Osteoblast (primary cell): ENCODE results near the gene RIMBP2. TPM values are rescaled to one million over a fixed set of nuclear protein-coding genes. Genes with fewer than 3 reads are reported as not detected.

Experiments used
- DNase-seq: peaks from one replicate; pipeline ENCODE4 v3.0.0; 2011; ENCODE audit warnings: low spot score, mixed read lengths; ENCODE audit not compliant: insufficient read length; ENCODE audit errors: missing footprints
- H2AFZ ChIP-seq: 2 replicates; pipeline ENCODE4 v1.6.0; 2011; ENCODE audit warnings: mild to moderate bottlenecking, low read length
- H3K27ac ChIP-seq: 2 replicates; pipeline ENCODE4 v1.5.1; 2011; ENCODE audit warnings: mild to moderate bottlenecking, low read depth, low read length, moderate library complexity
- H3K27me3 ChIP-seq: 2 replicates; pipeline ENCODE4 v1.6.0; 2012; ENCODE audit warnings: mild to moderate bottlenecking, control low read depth, inconsistent platforms, low read length, moderate library complexity; ENCODE audit not compliant: insufficient read depth
- H3K36me3 ChIP-seq: 2 replicates; pipeline ENCODE4 v1.5.1; 2011; ENCODE audit warnings: mild to moderate bottlenecking, low read length, control low read depth, moderate library complexity; ENCODE audit not compliant: insufficient read depth
- H3K4me1 ChIP-seq: 2 replicates; pipeline ENCODE4 v1.5.1; 2011; ENCODE audit warnings: mild to moderate bottlenecking, low read length, control low read depth, moderate library complexity; ENCODE audit not compliant: insufficient read depth
- H3K4me2 ChIP-seq: 2 replicates; pipeline ENCODE4 v1.6.0; 2011; ENCODE audit warnings: mild to moderate bottlenecking, low read length; ENCODE audit not compliant: insufficient read depth
- H3K4me3 ChIP-seq: fragments of 200-600 bp; sonication (generic); 3 replicates; pipeline ENCODE4 v1.5.1; 2012; ENCODE audit warnings: mild to moderate bottlenecking, low read length, inconsistent platforms; ENCODE audit not compliant: insufficient read depth
- H3K79me2 ChIP-seq: 2 replicates; pipeline ENCODE4 v1.6.0; 2012; ENCODE audit warnings: mild to moderate bottlenecking, low read length, control low read depth, inconsistent platforms; ENCODE audit not compliant: insufficient read depth
- H3K9me3 ChIP-seq: 2 replicates; pipeline ENCODE4 v1.5.1; 2011; ENCODE audit warnings: low read depth, low read length, control low read depth
- H4K20me1 ChIP-seq: 2 replicates; pipeline ENCODE4 v1.6.0; 2012; ENCODE audit warnings: mild to moderate bottlenecking, low read length, control low read depth; ENCODE audit not compliant: insufficient read depth
- CTCF ChIP-seq: IDR thresholded peaks from 2 replicates; pipeline ENCODE4 v1.5.1; 2011; ENCODE audit warnings: mild to moderate bottlenecking, low read depth, low read length, moderate library complexity; ENCODE audit errors: extremely low read depth
- total RNA-seq: library from RNA; depleted of rRNA; stranded (reverse); fragments of >200 nt; gene quantifications from 2 replicates; pipeline ENCODE4 v1.2.3, GENCODE V29; 2012

RIMBP2 gene
- total RNA-seq, 1 donor = not detected

- Histone ChIP-seq H4K20me1 (no peaks in the 10 kb centered on the region), H3K79me2 (no peaks in the 10 kb centered on the region), H3K9me3 (no peaks in the 10 kb centered on the region), H3K27ac (no peak overlapping the region), H3K36me3 (no peaks in the 10 kb centered on the region), H3K4me1 (no peaks in the 10 kb centered on the region), H3K4me3 (no peak overlapping the region), H3K27me3 (no peaks in the 10 kb centered on the region), H3K4me2 (no peak overlapping the region), H2AFZ (no peak overlapping the region)
- TF ChIP-seq CTCF = no peak
- no peak for DNase-seq
Observed at GRCh38 chr12:130479401-130480125, 236.5 kb downstream of the RIMBP2 start.

GRCh38 chr12:130478786-130479185 is 237.3 kb downstream of the RIMBP2 start:
- Histone ChIP-seq H3K4me1 (no peaks in the 10 kb centered on the region), H3K27me3 (no peaks in the 10 kb centered on the region), H3K79me2 (no peaks in the 10 kb centered on the region), H3K4me3 (no peak overlapping the region), H3K4me2 (no peak overlapping the region), H3K9me3 (no peaks in the 10 kb centered on the region), H2AFZ (no peak overlapping the region), H4K20me1 (no peaks in the 10 kb centered on the region), H3K36me3 (no peaks in the 10 kb centered on the region), H3K27ac (no peak overlapping the region)
- DNase-seq = no peak
- TF ChIP-seq CTCF = no peak

GRCh38 chr12:130477701-130478100 is 238.4 kb downstream of the RIMBP2 start:
- Histone ChIP-seq H3K4me3 (no peak overlapping the region), H3K27ac (no peak overlapping the region), H3K4me2 (no peak overlapping the region), H3K9me3 (no peaks in the 10 kb centered on the region), H3K36me3 (no peaks in the 10 kb centered on the region), H4K20me1 (no peaks in the 10 kb centered on the region), H3K79me2 (no peaks in the 10 kb centered on the region), H3K4me1 (no peaks in the 10 kb centered on the region), H2AFZ (no peak overlapping the region), H3K27me3 (no peaks in the 10 kb centered on the region)
- no peak for TF ChIP-seq CTCF
- no peak for DNase-seq

- Histone ChIP-seq H3K36me3 (no peaks in the 10 kb centered on the region), H4K20me1 (no peaks in the 10 kb centered on the region), H3K27ac (no peak overlapping the region), H3K4me1 (no peaks in the 10 kb centered on the region), H3K27me3 (no peaks in the 10 kb centered on the region), H3K79me2 (no peaks in the 10 kb centered on the region), H2AFZ (no peak overlapping the region), H3K9me3 (no peaks in the 10 kb centered on the region), H3K4me3 (no peak overlapping the region), H3K4me2 (no peak overlapping the region)
- no peak for TF ChIP-seq CTCF
- no peak for DNase-seq
Observed at GRCh38 chr12:130477266-130477665, 238.8 kb downstream of the RIMBP2 start.
